SH-SY5Y (cell line): ENCODE measurements around the gene ADCY2.

Experiments
- GATA2 ChIP-seq: IDR thresholded peaks from 2 replicates; pipeline ENCODE4 v1.6.1; 2011; ENCODE audit warnings: mild to moderate bottlenecking, low read depth, low read length
- GATA3 ChIP-seq: IDR thresholded peaks from 2 replicates; pipeline ENCODE4 v1.6.1; 2011; ENCODE audit warnings: low read depth, mild to moderate bottlenecking, low read length, moderate library complexity

DNA sequence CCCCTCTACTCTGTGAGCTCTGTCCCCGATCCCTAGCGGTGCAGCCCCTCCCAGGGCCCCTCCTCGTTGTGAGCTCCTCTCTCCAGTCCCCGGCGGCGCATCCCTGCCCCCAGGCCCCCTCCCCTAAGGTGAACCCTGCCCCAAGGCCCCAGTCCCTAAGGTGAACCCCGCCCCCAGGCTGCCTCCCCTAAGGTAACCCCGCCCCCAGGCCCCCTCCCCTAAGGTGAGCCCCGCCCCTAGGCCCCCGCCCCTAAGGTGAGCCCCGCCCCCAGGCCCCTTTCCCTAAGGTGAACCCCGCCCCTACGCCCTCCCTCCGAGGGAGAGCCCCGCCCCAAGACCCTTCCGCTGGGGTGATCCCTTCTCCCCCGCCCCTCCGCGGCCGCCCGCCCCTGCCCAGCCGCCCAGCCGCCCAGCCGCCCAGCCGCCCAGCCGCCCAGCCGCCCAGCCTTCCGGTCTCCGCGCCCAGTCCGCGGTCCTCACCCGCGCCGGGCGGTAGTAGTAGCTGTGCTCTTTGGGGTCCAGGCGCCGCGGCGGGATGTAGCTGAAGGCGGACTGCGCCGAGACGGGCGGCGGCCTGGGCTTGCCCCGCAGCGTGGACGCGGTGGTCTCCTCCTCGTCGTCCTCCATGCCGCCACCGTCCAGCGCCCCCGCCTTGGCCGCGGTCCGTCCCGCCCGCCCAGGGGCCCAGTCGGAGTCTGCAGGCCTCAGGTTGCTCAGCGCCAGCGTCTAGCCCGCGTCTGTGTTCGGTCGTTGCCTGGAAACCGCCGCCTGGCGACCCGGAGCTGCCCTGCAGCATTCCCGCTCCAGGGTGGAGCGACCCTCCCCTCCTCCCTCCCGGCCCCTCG, 454.7 kb downstream of the ADCY2 start, which contains the start of gene CFAP90:
- TF ChIP-seq GATA3 (no peak), GATA2 (no peak)
